ENCODE measurements around the gene ARRDC5. TPM values are rescaled to one million over a fixed set of nuclear protein-coding genes. Genes with fewer than 3 reads are reported as not detected.
"Not testable (repeated sequence)": the region's sequence is repeated elsewhere in the genome, so short reads cannot be mapped to it uniquely, and the experiment has no call there.

The ARRDC5 gene
- total RNA-seq, 1 donor from 2014 or later = 2.1 TPM

GRCh38 chr19:4910594-4911281 is 8.0 kb upstream of the ARRDC5 start:
- intact Hi-C loops (cut with micrococcal nuclease) = loop anchor here (1.0 to 5.0 kb wide), 8 partner anchors 43 to 782 kb away; partner anchors contain the start of genes FEM1A, MYDGF, PLIN3 and RPL36

- intact Hi-C loops (cut with micrococcal nuclease) = loop anchor here (1.0 to 5.0 kb wide), 5 partner anchors 58 to 782 kb away; partner anchors contain the start of genes FEM1A, MYDGF, RPL36 and TICAM1
Observed at GRCh38 chr19:4909897-4910593, 7.3 kb upstream of the ARRDC5 start.

- intact Hi-C loops (cut with micrococcal nuclease) = no loop called here
Observed at GRCh38 chr19:4909156-4909896, 6.6 kb upstream of the ARRDC5 start, which contains the start of gene UHRF1. TSS of gene UHRF1 (plus strand) at chr19:4909501. CDS start at chr19:4910886, 1,385 bp downstream.

- intact Hi-C loops (cut with micrococcal nuclease) = no loop called here
Observed at GRCh38 chr19:4908781-4909155, 6.1 kb upstream of the ARRDC5 start.

- intact Hi-C loops (cut with micrococcal nuclease) = no loop called here
Observed at GRCh38 chr19:4908360-4908759, 5.7 kb upstream of the ARRDC5 start.

- intact Hi-C loops (cut with micrococcal nuclease) = no loop called here
Observed at GRCh38 chr19:4906963-4907362, 4.3 kb upstream of the ARRDC5 start.

- intact Hi-C loops (cut with micrococcal nuclease) = no loop called here
Observed at GRCh38 chr19:4904481-4904880, 1.8 kb upstream of the ARRDC5 start.

GRCh38 chr19:4900879-4901278 is 1.8 kb downstream of the ARRDC5 start:
- intact Hi-C loops (cut with micrococcal nuclease) = not testable (repeated sequence)

- intact Hi-C loops (cut with micrococcal nuclease) = no loop called here
Observed at GRCh38 chr19:4897146-4897545, 5.5 kb downstream of the ARRDC5 start.

- intact Hi-C loops (cut with micrococcal nuclease) = no loop called here
Observed at GRCh38 chr19:4896372-4896771, 6.3 kb downstream of the ARRDC5 start.

- intact Hi-C loops (cut with micrococcal nuclease) = not testable (repeated sequence)
Observed at GRCh38 chr19:4892962-4893361, 9.7 kb downstream of the ARRDC5 start.

- intact Hi-C loops (cut with micrococcal nuclease) = no loop called here
Observed at GRCh38 chr19:4891066-4891465, 11.6 kb downstream of the ARRDC5 start.

- intact Hi-C loops (cut with micrococcal nuclease) = no loop called here
Observed at GRCh38 chr19:4889034-4889815, 13.5 kb downstream of the ARRDC5 start.

- intact Hi-C loops (cut with micrococcal nuclease) = not testable (repeated sequence)
Observed at GRCh38 chr19:4887803-4888202, 14.9 kb downstream of the ARRDC5 start.

- intact Hi-C loops (cut with micrococcal nuclease) = not testable (repeated sequence)
Observed at GRCh38 chr19:4884993-4885392, 17.7 kb downstream of the ARRDC5 start.

- intact Hi-C loops (cut with micrococcal nuclease) = not testable (repeated sequence)
Observed at GRCh38 chr19:4882874-4883273, 19.8 kb downstream of the ARRDC5 start.

GRCh38 chr19:4879041-4879440 is 23.7 kb downstream of the ARRDC5 start:
- intact Hi-C loops (cut with micrococcal nuclease) = no loop called here

GRCh38 chr19:4878491-4878968 is 24.2 kb downstream of the ARRDC5 start:
- intact Hi-C loops (cut with micrococcal nuclease) = no loop called here

GRCh38 chr19:4877753-4878490 is 24.8 kb downstream of the ARRDC5 start:
- intact Hi-C loops (cut with micrococcal nuclease) = no loop called here

- intact Hi-C loops (cut with micrococcal nuclease) = loop anchor here (2.0 kb wide), 1 partner anchor 97 kb away; no protein-coding TSS in a partner anchor
Observed at GRCh38 chr19:4873930-4874329, 28.8 kb downstream of the ARRDC5 start.
